SIG-M5 (cell line): ENCODE data around the gene RUNX3.
"Not testable (repeated sequence)": the region's sequence is repeated elsewhere in the genome, so short reads cannot be mapped to it uniquely, and the experiment has no call there.

Experiments used
- DNase-seq: peaks from one replicate; lab custom pipeline; 2025; lab: John Stamatoyannopoulos, UW

The RUNX3 gene

DNA sequence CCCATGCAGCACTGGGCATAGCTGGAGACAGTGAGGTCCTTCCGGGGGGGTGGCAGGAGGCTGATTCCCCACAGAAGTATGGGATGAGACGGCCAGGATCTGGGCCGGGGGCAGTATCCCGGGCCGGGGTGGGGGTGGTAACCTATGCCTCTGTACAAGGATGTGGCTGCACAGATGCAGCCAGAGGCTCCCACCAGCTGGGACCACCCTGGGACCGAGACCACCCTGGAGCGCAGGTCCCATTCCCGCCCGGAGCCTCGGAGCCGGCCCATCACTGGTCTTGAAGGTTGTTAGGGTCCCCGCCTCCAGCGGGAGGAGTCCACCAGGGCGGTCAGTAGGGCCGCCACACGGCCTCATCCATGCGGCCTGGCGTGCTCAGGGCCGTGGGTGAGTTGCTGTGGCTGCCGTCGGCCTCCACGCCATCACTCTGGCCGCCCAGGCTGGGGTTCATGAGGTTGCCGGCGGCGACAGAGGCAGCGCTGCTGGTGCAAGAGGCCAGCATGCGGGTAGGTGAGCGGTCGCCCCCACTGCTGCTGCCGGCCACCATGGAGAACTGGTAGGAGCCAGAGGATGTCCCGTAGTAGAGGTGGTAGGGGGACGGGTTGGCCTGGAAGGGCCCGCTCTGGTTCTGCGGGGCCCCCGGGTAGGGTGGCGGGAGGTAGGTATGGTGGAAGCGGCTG, 28.1 kb downstream of the RUNX3 start:
- no peak for DNase-seq

DNA sequence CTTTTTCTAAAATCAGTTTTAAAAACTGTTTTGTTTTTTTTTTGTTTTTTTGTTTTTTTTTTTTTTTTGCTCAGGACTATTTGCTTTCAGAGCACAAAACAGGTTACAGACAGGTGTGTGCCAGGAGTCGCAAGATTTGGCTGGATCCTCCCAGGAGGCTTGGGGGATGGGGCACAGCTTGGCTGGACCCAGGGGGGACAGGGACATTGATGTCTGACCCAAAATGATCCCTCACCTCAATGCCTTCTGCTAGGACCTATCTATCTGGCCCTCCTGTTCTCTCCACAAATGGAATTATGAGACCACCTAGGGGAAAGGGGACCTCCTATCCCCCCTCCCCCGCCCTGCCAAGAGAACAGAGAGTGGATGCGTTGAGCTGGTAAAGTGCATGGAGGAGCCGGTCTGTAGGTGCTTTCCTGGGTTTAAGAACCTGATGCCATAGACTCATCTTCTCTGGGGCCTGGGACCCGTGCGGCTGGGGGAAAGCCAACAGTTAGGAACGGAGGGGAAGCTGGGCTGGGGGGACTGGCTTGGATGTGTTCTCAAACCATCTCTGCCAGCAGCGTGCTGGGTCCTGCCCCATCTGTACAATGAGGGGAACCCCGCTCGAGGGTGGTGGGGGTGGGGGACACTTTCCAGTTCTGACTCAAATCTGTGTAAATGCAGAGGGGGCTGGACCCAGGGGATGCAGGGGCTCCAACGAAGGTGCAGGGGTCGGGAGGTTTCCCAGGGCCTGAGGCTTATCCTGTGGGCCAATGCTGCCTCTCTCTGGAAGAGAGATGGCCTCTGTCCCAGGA, 28.9 kb downstream of the RUNX3 start:
- no peak for DNase-seq

DNA sequence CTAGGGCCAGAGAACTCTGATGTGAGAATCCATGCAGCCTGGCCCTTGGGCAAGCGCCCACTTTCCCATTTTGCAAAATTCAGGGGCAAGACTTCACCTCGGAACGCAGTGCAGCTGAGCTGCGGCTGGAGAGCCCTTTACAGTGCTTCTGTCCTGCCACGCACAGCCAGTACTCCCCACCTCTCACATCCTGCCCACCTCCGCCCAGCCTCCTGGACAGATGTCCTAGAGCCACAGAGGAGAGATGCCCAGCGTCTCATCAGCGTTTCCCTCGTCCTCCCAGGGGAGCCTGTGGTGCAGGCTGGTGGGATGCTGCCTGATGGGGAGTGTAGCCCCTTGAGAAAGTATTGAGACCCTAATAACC, 29.6 kb downstream of the RUNX3 start:
- DNase-seq, result no peak

DNA sequence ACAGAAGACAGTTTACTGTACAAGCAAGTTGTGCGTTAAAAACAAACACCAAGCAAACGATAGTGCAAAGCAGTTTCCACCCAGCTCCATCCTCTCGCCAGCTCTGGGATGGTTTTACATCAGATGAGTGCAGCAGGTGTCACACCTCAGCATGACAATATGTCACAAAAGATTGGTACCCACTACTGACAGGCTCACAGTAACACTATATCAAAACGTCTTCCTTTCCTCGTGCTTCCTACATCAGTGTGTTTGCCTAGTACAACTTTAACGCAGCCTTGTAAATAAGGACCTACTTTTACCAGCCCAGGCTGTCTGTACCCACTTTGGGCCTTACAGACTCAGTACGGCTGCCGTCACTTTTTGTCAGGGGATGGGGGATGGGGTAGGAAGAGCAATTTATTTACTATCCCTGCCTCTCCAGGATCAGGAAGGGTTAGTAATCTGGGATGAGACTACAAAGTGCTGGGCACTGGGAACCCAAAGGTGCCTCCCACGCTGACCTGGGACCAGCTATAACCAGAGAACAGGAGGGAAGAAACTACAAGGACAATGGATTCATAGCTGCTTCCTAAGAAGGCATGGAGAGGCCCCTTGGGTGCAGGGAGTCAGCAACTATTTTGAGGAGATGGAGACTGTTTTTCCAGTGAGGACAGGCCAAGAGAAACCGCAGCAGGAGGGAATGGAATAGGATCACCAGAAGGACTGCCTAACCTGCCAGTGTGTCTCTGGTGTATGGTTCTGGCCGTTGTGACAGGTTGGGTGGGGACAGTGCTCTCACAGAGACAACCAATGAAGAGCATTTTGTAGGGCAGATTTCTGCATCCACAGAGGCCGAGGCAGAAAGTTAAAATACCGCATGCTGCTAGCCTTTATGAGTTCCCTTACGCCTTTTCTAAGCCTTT, 30.2 kb downstream of the RUNX3 start:
- DNase-seq, result no peak

DNA sequence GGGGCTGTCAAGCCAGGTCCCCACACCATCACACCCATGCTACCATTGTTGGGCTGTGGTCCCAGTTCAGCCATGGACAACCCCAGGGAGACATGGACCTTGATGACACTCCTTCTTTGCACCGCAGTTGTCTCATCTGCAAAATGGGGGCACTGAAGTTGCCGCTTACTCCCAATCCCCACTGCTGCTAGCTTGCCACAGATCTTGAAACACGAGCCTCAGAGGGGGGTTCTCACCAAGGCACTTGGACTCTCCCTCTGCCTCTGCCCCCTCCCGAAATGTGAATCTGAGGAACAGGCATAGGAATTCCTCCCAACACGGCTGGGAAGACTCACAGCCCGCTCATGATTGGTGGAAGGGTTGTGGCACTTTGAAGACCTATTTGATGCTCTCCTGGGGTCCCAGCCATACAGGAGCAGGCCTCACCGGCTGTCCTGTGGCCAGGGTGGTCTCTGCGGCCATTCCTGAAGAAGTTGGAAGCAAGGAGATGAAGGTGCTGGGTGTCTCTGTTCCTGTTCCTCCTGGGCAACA, 31.1 kb downstream of the RUNX3 start:
- no peak for DNase-seq

DNA sequence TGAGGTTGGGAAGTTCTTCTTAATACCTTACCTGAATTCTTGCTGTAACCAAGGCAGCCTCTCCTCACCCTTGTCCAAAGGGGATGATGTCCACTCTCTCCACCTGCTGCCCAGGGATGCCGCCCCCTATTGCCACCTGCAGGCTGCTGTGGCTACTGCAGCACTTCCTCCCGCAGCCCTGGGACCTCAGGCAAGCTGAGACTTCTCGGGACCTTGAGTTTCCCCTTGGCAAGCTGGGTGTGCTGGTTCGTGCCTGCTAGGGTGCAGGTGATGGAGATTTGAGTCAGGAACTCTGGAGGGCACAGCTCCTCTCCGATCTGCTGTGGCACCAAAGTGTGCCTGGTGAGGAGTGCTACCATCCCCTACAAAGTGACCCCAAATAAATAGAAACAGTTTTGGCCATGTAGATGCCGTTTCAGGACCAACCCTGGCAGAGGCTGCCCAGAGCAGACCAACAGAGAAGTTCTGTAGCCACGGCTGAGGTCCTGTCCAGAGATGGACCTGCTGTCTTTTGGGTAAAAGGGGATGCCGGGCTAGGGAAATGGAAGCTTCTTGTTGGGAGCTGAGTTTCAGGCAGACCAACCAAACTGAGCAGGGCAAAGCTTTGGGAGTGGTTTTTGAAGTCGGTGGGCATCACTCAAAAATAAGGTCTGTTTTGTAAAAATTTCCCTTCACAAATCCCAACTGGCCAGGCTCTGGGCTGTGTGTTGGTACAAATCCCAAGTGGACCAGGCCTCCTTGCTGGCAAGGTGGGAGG, 31.7 kb downstream of the RUNX3 start:
- DNase-seq, result no peak

DNA sequence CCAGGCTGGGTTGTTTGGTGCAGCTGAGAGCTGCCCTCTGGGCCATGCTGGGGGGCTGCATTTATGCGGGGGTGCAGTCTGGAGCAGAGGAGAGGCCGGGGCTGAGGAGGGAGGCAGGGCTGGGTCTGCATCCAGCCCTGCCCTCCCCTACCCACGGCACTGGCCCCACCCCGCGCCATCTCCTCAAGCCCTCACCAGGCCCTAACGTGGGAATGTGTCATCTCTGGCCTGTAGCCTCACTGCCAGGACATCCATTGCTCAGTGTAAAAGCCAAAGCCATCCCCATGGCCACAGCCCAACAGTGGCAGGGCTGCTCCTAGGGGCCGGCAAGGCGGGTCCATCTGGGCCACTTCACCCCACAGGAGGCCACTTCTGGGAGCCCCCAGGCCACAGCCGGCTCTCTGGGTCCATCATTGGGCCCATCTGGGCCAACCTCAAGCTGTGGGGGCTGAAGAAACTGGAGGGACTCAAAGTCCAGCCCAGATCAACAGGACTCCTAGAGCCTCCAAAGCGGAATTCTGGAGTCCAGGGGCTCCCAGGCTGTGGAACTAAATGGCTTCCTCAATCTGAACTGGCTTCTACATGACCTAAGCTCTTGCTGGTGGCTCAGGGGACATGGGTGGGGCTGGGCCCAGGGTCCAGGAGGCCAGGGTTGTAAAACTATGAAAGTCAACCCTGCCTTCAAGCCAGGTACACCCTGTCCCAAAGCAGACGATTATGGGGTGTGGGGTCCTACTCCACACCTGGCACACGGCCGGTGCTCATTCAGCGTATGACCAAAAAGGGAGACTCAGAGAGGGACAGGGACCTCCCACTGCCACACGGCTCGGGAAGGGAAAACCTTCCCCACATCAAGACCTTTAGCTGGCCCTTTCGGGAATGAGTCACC, 32.6 kb downstream of the RUNX3 start:
- DNase-seq, result no peak

DNA sequence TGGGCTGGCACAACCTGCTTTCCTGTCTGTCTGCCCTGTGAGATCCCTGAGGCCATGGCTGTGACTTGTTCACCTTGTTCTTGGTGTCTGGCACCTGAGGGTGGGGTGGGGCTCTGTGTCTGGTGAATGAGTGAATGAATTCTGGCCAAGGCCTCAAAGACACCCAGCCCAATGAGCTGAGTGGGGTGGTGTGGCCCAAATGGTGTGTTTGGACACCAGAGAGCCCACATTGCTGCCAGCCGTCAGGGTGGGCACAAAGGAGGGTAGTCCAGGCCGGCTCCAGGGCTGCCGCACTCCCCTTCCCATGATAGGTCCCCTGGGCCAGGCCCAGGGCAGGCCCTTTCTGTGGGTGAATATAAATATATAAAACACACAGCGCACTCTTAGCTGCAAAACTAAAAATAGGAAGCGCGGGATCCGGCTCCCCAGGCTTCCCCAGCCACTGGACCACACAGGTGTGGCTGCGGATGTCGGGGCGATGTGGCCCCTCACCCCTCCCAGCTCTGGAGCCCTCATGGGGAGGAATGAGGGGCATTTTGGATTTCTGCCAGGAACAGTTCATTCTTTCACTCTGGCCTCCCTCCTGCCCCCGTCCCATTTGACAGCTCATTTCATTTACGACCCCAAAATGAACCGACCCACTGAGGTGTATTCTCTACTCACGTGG, 33.3 kb downstream of the RUNX3 start:
- DNase-seq, result no peak

DNA sequence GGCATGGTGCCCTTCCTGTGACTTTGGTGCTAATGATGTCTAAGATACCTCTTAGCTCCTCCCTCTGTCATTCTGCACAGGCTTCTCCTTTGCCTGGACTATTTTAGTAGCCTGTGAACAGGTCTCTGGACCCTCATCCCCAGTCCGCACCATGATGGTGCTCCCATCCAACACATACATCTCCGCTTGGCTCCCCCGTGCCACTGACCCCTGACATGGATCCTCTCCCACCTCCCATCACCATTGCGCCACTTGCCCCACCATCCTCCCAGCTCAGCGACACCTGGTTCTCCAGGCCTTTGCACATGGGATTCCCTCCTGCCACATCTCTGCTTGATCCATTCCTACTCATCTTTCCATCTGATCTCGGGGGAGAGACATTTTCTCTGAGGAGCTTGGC, 33.9 kb downstream of the RUNX3 start:
- DNase-seq, result no peak

DNA sequence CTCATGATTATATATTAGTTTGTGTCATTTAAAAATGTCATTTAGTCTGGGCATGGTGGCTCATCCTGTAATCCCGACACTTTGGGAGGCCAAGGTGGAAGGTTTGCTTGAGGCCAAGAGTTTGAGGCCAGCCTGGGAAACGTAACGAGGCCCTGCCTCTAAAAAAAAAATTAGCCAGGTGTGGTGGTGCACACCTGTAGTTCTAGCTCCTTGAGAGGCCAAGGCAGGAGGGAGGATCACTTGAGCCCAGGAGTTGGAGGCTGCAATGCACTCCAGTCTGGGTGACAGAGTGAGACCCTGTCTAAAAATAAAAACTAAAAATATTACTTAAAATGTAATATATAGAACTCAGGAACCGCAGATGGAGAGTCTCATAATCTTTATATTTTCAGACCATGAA, 34.6 kb downstream of the RUNX3 start:
- no peak for DNase-seq

DNA sequence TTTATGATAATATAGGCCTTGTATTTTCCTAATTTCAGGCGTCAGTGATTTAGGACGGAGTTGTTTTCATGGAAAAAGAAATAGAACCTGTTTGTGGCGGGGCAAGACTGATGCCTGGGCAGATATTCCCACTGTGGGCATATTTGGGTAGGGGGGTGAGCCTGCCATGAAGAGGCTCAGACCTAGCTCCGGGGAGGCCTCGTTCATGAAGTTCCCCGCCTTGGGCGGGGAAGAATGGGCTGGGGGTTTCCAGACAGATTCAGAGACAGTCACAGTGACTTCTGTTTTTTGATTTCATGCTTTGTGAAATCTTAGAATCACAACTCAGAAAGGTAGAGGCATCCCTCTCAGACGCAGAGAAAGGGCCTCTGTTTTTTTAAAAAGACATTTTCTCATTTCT, 36.1 kb downstream of the RUNX3 start:
- DNase-seq, result no peak

DNA sequence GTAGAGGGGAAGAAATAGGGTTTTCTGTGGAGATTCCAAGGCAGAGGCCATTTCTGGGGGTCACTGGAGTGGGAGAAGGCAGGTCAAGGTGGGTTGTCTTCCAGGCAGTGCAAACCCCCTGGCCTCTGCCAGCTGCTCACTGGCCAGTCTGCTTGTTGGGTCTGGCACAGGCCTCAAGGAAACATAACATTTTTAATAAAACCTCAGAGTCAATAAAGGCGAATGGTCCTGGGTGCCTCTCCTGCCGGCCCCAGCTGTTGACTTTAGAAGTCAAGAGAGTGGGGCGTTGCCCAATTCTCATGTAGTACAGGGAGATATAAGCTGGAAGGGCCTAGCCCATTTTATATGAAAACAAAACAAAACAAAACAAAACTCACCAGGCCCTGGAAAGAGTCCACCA, 36.6 kb downstream of the RUNX3 start:
- no peak for DNase-seq

DNA sequence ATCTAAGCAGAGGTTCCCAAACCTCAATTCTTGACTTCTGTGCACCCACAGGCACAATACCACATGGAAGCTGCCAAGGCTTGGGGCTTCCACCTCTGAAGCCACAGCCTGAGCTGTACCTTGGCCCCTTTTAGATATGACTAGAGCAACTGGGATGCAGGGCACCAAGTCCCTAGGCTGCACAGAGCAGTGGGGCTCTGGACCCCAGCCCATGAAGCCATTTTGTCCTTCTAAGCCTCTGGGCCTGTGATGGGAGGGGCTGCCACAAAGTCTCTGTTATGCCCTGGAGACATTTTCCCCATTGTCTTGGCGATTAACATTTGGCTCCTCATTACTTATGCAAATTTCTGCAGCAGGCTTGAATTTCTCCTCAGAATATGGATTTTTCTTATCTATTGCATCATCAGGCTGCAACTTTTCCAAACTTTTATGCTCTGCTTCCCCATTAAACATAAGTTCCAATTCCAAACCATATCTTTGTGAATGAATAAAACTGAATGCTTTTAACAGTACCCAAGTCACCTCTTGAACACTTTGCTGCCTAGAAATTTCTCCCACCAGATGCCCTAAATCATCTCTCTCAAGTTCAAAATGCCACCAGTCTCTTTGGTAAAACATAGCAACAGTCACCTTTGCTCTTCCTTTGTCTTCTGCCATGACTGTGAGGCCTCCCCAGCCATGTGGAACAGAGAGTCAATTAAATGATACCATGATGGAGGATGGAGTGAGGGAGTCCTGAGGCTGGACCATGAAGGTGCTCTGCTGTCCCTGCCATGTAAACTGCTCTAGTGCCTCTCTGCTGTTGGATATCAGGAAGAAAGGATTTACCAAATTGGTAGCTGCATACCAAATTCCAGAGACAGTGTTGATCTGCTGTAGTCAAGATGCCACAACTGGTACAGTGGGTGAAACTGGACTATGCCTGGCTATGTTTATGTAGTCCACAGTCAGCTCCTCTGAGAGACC, 37.6 kb downstream of the RUNX3 start:
- DNase-seq, result no peak

DNA sequence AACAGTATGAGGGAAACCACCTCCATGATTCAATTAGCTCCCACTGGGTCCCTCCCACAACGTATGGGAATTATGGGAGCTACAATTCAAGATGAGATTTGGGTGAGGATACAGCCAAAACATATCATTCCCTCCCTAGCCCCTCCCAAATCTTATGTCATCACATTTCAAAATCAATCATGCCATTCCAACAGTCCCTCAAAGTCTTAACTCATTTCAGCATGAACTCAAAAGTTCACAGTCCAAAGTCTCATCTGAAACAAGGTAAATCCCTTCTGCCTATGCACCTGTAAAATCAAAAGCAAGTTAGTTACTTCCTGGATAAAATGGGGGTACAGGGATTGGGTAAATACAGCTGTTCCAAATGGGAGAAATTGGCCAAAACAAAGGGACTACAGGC, 38.7 kb downstream of the RUNX3 start:
- not testable (repeated sequence) for DNase-seq

DNA sequence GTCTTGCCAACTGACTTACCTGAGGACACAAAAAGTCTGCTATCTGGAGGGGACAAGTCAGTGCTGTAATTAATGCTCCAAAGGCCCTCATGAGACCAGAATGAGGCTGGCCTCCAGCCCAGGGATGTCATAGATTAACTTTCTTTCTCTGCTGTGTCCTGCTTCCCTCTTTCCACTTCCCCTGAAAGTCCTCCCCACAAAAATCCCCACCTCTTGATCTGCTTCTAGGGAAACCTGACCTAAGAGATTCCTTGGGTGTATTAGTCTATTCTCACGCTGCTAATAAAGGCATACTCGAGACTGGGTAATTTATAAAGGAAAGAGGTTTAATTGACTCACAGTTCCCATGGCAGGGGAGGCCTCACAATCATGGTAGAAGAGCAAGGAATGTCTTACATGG, 39.2 kb downstream of the RUNX3 start:
- DNase-seq, result no peak

DNA sequence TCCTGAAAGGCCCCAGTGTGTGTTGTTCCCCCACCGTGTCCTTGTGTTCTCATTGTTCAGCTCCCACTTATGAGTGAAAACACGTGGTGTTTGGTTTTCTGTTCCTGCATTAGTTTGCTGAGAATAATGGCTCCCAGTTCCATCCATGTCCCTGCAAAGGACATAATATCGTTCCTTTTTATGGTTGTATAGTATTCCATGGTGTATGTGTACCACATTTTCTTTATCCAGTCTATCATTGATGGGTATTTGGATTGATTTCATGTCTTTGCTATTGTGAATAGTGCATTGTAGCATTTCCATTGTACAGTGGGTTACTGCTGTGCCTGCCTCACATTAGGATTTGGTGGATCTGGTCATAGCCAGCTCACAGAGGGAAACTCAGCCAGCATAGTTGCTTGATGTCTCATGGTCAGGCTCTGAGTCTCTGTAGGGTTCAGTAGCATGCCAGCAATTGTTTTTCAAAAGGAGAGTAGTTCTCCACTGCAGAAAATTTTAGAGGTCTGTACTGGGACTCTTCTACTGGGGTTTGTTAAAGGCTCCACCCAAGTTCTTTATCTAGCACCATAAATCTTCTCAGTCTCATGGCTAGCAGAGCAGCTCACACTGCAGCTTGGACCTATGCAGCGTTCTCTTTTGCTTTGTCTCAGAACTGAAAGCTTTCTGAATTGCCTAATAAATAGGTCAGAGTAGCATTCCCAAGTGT, 41.0 kb downstream of the RUNX3 start:
- no peak for DNase-seq

DNA sequence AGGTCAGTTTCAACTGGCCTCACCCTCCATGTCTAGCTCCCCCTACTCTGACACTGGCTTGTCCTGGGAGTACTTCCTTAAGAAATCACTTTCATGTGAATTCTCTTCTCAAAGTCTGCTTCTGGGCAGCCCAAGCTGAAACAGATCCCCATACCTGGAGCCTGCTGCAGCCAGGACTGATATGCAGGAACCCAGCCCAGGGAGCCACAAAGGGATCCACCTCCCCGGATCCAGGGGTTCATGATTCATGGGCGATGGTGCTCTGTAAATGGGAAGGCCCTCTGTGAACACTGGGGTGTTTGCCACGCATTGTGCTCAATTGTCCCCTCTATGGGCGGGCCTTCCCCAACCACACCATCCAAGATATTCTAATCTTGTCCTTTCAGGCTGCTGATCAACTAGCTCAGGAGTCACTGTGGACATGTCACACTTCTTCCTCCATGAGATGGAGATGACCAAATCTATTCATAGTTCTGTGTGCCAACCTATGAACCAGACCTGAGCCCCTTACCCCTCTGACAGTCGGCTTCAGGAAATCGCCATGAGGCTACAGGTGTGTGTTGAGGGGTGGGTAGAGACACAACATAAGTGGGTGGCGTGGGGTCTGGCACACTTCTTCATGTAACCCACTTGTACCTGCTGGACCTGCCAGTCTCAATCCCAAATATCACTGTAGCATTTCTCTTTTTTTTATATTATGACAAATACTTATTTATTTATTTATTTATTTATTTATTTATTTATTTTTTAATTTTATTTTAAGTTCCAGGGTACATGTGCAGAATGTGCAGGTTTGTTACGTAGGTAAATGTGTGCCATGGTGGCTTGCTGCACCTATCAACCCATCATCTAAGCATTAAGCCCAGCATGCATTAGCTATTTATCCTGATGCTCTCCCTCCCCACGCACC, 41.8 kb downstream of the RUNX3 start:
- no peak for DNase-seq
